Right cardiac atrium (tissue), 5 donors: ENCODE measurements around the gene IMMP2L. TPM values are rescaled to one million over a fixed set of nuclear protein-coding genes. Genes with fewer than 3 reads are reported as not detected.

ENCODE experiments used
- ATAC-seq, 2 donors: fragments of 200-7000 bp; cut with Tn5 transposase; one replicate each; pipeline versions ENCODE4 v1.8.0 to v1.9.1; 2020; ENCODE audit warnings: moderate library complexity in 2 of 2, mild to moderate bottlenecking in 1 of 2
- DNase-seq, 3 donors: peaks; one replicate each; pipeline ENCODE4 v3.0.0-alpha.2; 2020
- H3K27ac ChIP-seq: one replicate; pipeline ENCODE4 v1.5.1; 2013; ENCODE audit warnings: mild to moderate bottlenecking, low read length, control low read depth, moderate library complexity
- H3K27me3 ChIP-seq: one replicate; pipeline ENCODE4 v1.6.1; 2013; ENCODE audit not compliant: control insufficient read depth, insufficient read depth
- H3K4me1 ChIP-seq: one replicate; pipeline ENCODE4 v1.6.1; 2013; ENCODE audit warnings: low read length; ENCODE audit not compliant: control insufficient read depth, insufficient read depth
- H3K4me3 ChIP-seq: one replicate; pipeline ENCODE4 v1.5.1; 2013; ENCODE audit warnings: low read length, control low read depth
- H3K9me3 ChIP-seq: one replicate; pipeline ENCODE4 v1.6.1; 2013; ENCODE audit warnings: low read length; ENCODE audit not compliant: control insufficient read depth
- WGBS: extraction: QIAGEN DNeasy Blood & Tissue Kit; methylation state at CpG from one replicate; pipeline ENCODE4 v1.1.7; 2013; 5-methylcytosine and 5-hydroxymethylcytosine counted together
- intact Hi-C, 4 donors: fragments of 100-400 bp; cut with DNase I; formaldehyde crosslinking; loops; one replicate each; pipeline versions ENCODE4 v1.11.0 to v1.14.0; 2022 to 2023
- polyA plus RNA-seq: library from polyadenylated mRNA; stranded (reverse); fragments of 200-250 nt; gene quantifications from one replicate; pipeline ENCODE4 v1.2.3, GENCODE V29; 2013
- total RNA-seq, 4 donors: library from RNA; stranded (reverse); fragmentation: NEBNext Ultra II Directional; extraction: Animal tissue kit (Norgen Biotek cat#: 25700); gene quantifications; one replicate each; pipeline ENCODE4 v1.2.1, GENCODE V29; 2021
- donor health status: healthy with polysubstance abuse.
- donor health status: DM: no; HTN: yes; CAD: no.
- donor health status: DM: no; HTN: no; CAD: no.
- donor health status: DM: no; HTN: yes; CAD: no; lungs with severe emphysema.
- donor health status: DM: yes; HTN: yes; CAD: no.

Gene IMMP2L
- total and polyA plus RNA-seq, 5 donors = 6.6 to 16.2 (median 13.9) TPM

DNA sequence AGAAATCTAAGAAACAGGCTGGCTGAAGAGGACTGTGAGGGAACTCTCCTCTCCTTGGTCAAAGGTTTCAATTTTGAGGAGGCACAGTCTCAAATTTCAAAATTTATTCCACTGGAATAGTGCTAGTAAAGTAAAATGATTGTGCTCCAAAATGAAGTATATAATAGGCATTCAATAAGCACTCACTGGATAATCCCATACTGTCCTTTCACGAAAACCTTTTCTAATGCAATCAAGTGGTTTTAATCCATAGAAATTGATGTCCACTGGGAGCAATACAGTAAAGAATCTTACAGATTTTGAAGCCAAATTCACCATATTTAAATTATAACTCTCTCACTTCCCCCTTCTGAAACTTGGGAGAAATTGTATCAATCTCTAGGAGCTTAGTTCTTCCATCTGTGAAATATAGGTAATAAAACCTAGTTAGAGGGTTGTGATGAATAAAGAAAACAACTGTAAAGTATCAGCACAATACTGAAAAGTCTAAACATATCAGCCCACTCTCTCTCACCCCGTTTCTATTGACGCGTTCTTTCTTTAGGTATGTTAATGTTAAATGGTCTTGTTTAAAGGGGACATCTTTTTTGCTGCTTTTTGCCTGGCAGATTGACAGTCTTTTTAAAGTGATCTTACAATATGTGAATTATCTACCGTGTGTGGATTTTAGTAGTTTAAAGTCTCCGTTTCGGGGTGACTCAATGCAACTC is 512.2 kb downstream of the IMMP2L start:
- H3K4me1 ChIP-seq = no peaks in the 10 kb centered on the region
- DNase-seq = no peak
- H3K27ac ChIP-seq = no peak overlapping the region
- H3K4me3 ChIP-seq = no peak overlapping the region
- ATAC-seq = no peak
- 76% methylated on average over 7 of the region's 7 CpGs for WGBS
- intact Hi-C loops = no loop called here
- no peaks in the 10 kb centered on the region for H3K27me3 ChIP-seq
- no peaks in the 10 kb centered on the region for H3K9me3 ChIP-seq

DNA sequence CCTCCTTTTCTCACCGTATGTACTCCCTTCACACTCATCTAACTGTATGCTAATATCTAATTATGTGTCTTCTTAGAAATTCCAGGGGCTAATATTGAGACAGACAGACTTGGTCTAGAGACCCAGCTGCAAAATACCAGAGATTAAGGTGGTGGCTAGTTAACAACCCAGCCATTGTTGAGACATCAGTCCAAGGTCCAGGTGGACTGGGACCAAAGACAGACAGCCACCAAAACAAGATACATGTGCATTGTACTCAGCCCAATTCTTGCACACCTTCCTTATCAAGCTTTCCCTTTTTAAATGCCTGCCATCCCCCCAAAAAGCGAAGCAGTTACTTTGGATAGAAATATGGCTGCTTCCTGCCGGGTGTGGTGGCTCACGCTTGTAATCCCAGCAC is 514.7 kb downstream of the IMMP2L start:
- intact Hi-C loops = no loop called here
- 93% methylated on average over 4 of the region's 4 CpGs for WGBS
- ATAC-seq = no peak
- Histone ChIP-seq H3K4me3 (no peak overlapping the region), H3K9me3 (no peaks in the 10 kb centered on the region), H3K27me3 (no peaks in the 10 kb centered on the region), H3K4me1 (no peaks in the 10 kb centered on the region), H3K27ac (no peak overlapping the region)
- no peak for DNase-seq

DNA sequence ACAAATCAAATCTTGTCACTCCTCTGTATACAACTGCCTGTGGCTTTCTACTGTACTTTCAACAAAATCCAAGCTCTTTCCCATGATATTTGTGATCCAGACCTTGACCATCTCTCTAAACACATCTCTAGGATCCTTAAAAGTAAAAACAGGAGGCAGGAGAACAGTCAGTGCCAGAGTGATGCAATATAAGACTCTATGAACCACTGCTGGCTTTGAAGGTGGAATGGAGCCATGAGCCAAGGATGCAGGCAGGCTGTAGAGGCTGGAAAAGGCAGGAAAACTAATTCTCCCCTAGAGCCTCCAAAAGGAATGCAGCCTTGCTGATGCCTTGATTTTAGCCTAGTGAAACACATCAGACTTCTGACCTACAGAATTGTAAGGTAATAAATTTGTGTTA is 516.8 kb downstream of the IMMP2L start:
- ATAC-seq (peak; percentile 54 to 61), DNase-seq (peak in 2 of 3 donors; percentile 23 to 55)
- Histone ChIP-seq H3K27ac (no peak overlapping the region), H3K27me3 (no peaks in the 10 kb centered on the region), H3K4me3 (no peak overlapping the region), H3K4me1 (no peaks in the 10 kb centered on the region), H3K9me3 (no peaks in the 10 kb centered on the region)
- intact Hi-C loops = no loop called here

DNA sequence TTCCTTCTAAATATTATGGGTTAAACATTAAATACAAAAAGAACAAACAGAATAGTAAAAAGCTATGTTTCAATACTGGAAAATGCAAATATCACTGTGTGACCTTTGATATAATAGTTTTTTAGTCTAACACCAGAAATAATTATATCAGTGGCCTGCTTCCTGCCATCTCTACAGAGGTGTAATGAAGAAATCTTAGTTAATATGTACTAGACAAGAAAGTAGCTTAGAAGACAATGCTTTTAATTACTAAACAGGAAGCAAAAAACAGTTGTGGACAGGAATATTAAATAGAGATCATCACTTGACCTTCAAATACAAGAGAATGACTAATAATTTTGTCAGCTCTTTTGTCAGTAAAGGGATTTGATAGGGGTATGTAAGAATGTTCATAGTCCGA is 518.7 kb downstream of the IMMP2L start:
- 95% methylated on average over 1 of the region's 1 CpG for WGBS
- DNase-seq = no peak
- H3K27ac ChIP-seq = no peak overlapping the region
- H3K27me3 ChIP-seq = no peaks in the 10 kb centered on the region
- no peaks in the 10 kb centered on the region for H3K4me1 ChIP-seq
- no peak overlapping the region for H3K4me3 ChIP-seq
- no peak for ATAC-seq
- no peaks in the 10 kb centered on the region for H3K9me3 ChIP-seq
- intact Hi-C loops = no loop called here

DNA sequence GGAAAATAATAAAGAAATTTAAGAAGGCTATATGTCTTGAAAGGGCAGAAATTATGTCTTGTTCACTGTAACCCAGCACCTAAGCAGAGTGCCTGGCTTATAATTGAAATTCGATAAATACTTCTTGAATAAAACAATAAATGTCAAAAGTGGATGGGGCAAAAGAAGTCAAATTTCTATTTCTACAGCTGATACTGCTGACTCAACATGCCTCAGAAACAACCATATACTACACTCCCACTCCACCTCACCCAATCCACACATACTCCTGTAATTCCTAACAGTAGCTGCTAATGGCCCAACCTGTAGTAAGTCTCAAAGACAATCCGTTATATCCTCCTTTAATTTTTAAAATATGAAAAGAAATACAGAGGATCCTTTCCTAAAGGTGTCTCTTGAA is 519.5 kb downstream of the IMMP2L start:
- whole genome bisulfite sequencing = 98% methylated on average over 2 of the region's 2 CpGs

DNA sequence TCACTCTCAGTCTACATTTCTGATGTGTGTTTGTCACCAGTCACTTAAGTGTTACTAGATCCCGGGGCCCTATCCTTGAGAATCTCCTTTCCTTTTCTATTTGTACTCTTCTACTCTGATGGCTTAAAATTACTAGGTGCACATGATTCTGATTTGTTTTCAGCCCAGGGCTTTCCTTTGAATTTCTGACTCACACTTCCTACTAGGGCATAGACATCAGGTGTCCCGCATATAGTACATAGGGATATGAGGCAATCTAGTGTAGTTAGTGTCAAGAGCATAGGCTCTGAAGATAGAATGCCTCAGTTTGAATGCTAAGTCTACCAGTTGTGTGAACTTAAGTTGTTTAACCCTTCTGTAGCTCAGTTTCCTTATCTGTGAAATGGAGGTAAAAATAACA is 520.7 kb downstream of the IMMP2L start:
- no peak overlapping the region for H3K4me3 ChIP-seq
- H3K9me3 ChIP-seq = no peaks in the 10 kb centered on the region
- H3K4me1 ChIP-seq = no peaks in the 10 kb centered on the region
- no peak overlapping the region for H3K27ac ChIP-seq
- DNase-seq (no peak), ATAC-seq (no peak)
- WGBS = 89% methylated on average over 2 of the region's 2 CpGs
- intact Hi-C loops = no loop called here
- no peaks in the 10 kb centered on the region for H3K27me3 ChIP-seq

More for the DNA sequence above, 519.5 kb downstream of the IMMP2L start:
- intact Hi-C loops = no loop called here
- Histone ChIP-seq H3K4me1 (no peaks in the 10 kb centered on the region), H3K4me3 (no peak overlapping the region), H3K27me3 (no peaks in the 10 kb centered on the region), H3K9me3 (no peaks in the 10 kb centered on the region), H3K27ac (no peak overlapping the region)
- no peak for DNase-seq
- no peak for ATAC-seq

DNA sequence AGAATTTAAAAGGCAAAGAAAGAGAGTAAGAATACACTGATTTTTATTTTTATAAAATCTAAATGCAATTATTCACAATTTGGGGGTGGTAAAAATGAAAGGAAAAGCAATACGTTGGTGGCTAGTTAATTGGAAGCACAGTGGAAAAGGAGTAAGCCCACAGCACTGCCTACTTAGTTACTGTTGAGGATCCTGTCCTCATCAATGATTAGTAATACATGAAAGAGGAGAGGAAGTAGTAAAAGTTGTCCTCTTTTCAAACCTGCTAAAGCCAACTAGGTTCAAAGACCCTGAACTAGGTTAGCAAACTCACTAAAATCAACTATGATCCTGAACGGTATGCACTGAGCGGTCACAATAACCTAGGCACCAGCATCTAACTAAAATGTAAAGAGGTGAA is 524.1 kb downstream of the IMMP2L start:
- no peaks in the 10 kb centered on the region for H3K9me3 ChIP-seq
- no peak for ATAC-seq
- intact Hi-C loops = no loop called here
- no peak for DNase-seq
- 89% methylated on average over 3 of the region's 3 CpGs for WGBS
- H3K27me3 ChIP-seq = no peaks in the 10 kb centered on the region
- no peak overlapping the region for H3K27ac ChIP-seq
- no peak overlapping the region for H3K4me3 ChIP-seq
- no peaks in the 10 kb centered on the region for H3K4me1 ChIP-seq

DNA sequence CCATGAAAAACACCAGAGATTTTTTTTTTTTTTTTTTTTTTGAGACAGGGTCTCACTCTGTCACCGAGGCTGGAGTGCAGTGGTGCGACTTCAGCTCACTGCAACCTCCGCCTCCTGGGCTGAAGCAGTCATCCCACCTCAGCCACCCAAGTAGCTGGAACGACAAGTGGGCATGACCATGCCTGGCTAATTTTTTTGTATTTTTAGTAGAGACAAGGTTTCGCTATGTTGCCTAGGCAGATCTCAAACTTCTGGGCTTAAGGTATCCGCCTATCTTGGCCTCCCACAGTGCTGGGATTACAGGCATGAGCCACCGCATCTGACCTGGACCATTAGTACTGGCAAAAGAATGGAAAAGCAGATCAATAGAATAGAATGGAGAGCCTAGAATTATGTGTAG is 530.4 kb downstream of the IMMP2L start:
- Histone ChIP-seq H3K27ac (no peak overlapping the region), H3K27me3 (no peaks in the 10 kb centered on the region), H3K9me3 (no peaks in the 10 kb centered on the region), H3K4me1 (peaks cover 2% of the 10 kb centered on the region), H3K4me3 (no peak overlapping the region)
- ATAC-seq (no peak), DNase-seq (no peak)
- intact Hi-C loops = no loop called here
- 97% methylated on average over 7 of the region's 7 CpGs for WGBS

DNA sequence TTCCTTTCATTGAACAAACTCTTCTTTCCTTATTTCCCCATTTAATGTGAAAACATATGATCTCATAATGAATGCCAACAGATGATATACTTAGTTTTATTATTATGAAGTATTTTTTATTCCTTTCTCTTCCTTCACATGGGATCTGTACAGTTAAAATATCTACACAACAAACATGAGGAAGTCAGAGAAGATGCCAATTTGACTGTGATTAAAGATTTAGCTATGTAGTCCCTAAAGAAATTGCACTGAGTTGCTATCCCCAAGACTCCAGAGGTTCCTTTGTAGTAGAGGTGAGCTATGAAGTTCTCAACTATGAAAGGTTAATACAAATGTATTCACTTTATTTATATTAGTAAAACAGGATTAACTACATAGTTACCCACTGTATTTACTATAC is 532.0 kb downstream of the IMMP2L start:
- no peak for DNase-seq
- Histone ChIP-seq H3K27me3 (no peaks in the 10 kb centered on the region), H3K27ac (no peak overlapping the region), H3K4me1 (peaks cover 2% of the 10 kb centered on the region), H3K9me3 (no peaks in the 10 kb centered on the region), H3K4me3 (no peak overlapping the region)
- intact Hi-C loops = no loop called here
- ATAC-seq = no peak

DNA sequence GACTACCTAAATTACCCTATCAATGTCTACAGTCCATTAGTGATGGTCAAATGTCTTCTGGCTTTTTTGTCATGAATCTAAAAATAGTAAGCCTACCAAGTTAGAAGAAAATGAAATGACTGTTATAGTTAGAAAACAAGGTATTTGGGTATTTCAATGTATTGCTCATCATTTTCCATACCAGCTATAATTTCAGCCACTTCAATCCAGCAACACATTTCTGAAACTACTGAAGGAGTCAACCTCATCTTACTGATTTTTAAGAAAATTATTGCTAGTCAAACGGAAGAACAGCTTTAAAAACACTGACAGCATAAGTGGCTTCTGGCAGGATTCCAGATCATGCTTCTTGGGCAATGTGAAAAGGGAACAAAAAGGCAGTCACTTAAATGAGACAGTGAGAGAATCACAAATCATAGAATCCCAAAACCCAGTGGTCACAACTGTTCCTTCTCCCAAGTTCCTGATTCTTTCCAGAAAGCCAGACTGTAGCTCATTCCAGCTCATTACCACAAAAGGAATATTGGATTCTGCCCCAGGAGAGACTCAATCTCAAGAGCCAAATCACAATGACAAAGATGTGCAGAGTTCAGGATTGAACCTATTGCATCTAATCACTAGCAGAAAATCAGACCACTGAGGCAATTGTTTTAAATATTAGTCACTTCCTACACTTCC is 532.6 kb downstream of the IMMP2L start:
- no peak for ATAC-seq
- intact Hi-C loops = no loop called here
- whole genome bisulfite sequencing = 4% methylated on average over 1 of the region's 1 CpG

DNA sequence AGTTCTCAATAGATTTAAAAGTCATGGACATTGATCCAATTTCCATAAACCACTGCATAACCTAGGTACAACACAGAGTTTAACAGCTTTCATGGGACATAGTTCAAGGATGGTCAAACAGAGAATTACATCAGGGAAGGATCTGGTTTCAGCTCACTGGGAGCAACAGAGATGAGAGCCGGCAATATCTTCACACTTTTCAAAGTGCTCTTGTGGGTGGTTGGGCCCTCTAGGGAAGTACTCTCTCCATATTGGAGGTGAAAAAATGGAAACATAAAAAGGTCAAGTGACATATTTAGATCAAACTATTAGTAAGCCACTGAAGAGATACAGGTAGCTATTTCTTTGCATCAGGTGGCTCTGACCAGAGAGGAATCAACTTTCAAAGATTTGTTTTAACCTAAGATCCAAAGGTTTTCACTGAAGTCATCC is 533.1 kb downstream of the IMMP2L start:
- intact Hi-C loops = no loop called here
- Histone ChIP-seq H3K4me1 (peaks cover 2% of the 10 kb centered on the region), H3K4me3 (no peak overlapping the region), H3K9me3 (no peaks in the 10 kb centered on the region), H3K27me3 (no peaks in the 10 kb centered on the region), H3K27ac (no peak overlapping the region)
- ATAC-seq = peak in 1 of 2 donors; percentile 16
- WGBS = 60% methylated on average over 1 of the region's 1 CpG
- DNase-seq = no peak

More for the DNA sequence above, 532.6 kb downstream of the IMMP2L start:
- Histone ChIP-seq H3K4me3 (no peak overlapping the region), H3K9me3 (no peaks in the 10 kb centered on the region), H3K27me3 (no peaks in the 10 kb centered on the region), H3K4me1 (peaks cover 2% of the 10 kb centered on the region), H3K27ac (no peak overlapping the region)
- no peak for DNase-seq
